ENCODE results near the gene FUT7.

DNA sequence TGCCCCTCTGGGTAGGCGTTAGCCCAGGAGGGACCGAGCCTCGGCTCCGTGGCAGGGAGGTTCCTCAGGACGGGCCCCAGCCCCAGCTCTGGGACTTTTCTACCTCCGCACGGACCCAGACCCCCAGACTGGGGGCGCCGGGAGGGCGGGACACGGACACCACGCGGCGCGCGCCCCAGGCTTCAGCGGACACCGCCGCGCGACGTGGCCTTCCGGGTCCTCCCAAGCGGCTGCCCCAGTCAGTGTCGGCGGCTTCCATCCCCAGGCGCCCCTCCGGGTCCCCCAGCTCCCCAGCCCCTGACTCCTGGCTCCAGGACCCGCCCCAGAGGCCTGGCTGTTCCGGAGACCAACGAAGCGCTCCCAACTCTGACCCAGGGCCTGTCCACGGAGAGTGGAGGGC, 46.0 kb downstream of the FUT7 start:
- TF ChIP-seq EP300 (IDR thresholded peaks at IDR 0.05; ENCODE audit: borderline replicate concordance), result no peak
- no peak for TF ChIP-seq CEBPB (IDR thresholded peaks at IDR 0.05)
- TF ChIP-seq, protein P1, sequence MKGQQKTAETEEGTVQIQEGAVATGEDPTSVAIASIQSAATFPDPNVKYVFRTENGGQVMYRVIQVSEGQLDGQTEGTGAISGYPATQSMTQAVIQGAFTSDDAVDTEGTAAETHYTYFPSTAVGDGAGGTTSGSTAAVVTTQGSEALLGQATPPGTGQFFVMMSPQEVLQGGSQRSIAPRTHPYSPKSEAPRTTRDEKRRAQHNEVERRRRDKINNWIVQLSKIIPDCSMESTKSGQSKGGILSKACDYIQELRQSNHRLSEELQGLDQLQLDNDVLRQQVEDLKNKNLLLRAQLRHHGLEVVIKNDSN (IDR thresholded peaks at IDR 0.05), result no peak
- no peak for TF ChIP-seq TAF1 (IDR thresholded peaks at IDR 0.05; ENCODE audit: low read depth)
- TF ChIP-seq, protein P2, sequence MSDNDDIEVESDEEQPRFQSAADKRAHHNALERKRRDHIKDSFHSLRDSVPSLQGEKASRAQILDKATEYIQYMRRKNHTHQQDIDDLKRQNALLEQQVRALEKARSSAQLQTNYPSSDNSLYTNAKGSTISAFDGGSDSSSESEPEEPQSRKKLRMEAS (IDR thresholded peaks at IDR 0.05), result no peak
- TF ChIP-seq TEAD4 (IDR thresholded peaks at IDR 0.05), result no peak
- TF ChIP-seq, protein P3, sequence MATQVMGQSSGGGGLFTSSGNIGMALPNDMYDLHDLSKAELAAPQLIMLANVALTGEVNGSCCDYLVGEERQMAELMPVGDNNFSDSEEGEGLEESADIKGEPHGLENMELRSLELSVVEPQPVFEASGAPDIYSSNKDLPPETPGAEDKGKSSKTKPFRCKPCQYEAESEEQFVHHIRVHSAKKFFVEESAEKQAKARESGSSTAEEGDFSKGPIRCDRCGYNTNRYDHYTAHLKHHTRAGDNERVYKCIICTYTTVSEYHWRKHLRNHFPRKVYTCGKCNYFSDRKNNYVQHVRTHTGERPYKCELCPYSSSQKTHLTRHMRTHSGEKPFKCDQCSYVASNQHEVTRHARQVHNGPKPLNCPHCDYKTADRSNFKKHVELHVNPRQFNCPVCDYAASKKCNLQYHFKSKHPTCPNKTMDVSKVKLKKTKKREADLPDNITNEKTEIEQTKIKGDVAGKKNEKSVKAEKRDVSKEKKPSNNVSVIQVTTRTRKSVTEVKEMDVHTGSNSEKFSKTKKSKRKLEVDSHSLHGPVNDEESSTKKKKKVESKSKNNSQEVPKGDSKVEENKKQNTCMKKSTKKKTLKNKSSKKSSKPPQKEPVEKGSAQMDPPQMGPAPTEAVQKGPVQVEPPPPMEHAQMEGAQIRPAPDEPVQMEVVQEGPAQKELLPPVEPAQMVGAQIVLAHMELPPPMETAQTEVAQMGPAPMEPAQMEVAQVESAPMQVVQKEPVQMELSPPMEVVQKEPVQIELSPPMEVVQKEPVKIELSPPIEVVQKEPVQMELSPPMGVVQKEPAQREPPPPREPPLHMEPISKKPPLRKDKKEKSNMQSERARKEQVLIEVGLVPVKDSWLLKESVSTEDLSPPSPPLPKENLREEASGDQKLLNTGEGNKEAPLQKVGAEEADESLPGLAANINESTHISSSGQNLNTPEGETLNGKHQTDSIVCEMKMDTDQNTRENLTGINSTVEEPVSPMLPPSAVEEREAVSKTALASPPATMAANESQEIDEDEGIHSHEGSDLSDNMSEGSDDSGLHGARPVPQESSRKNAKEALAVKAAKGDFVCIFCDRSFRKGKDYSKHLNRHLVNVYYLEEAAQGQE (IDR thresholded peaks at IDR 0.05; ENCODE audit: low read depth), result no peak
- TF ChIP-seq TCF12 (IDR thresholded peaks at IDR 0.05; ENCODE audit: low read depth), result no peak
- TF ChIP-seq YY1 (IDR thresholded peaks at IDR 0.05; ENCODE audit: low read depth), result no peak
- no peak for TF ChIP-seq CREB1 (IDR thresholded peaks at IDR 0.05; ENCODE audit: low read depth)
- TF ChIP-seq ZBTB7A (IDR thresholded peaks at IDR 0.05; ENCODE audit: low read depth), result no peak
- no peak for TF ChIP-seq RAD21 (IDR thresholded peaks at IDR 0.05; ENCODE audit: low read depth)
- TF ChIP-seq FOXM1 (IDR thresholded peaks at IDR 0.05; ENCODE audit: borderline replicate concordance, low read depth), result no peak
- TF ChIP-seq NFIC (IDR thresholded peaks at IDR 0.05), result no peak
